DMS53 treated with DMSO at 0.1 percent for 48 hours (cell line): ENCODE measurements around the gene SKA1.
A peak's percentile ranks its signal among the peaks of the same experiment; 100 is the strongest.

ENCODE experiments used
- DNase-seq: peaks from one replicate; lab custom pipeline; 2025; ENCODE audit not compliant: unreplicated experiment; lab: John Stamatoyannopoulos, UW

SKA1 gene

GRCh38 chr18:50374753-50375391 is at the start of gene SKA1:
Gene SKA1, plus strand, starts transcription at chr18:50375046. Its CDS starts 785 bp downstream, at chr18:50375831.
- DNase-seq: peak; percentile 96

- DNase-seq: no peak
Observed at GRCh38 chr18:50327983-50328382, 46.9 kb upstream of the SKA1 start.

DNA sequence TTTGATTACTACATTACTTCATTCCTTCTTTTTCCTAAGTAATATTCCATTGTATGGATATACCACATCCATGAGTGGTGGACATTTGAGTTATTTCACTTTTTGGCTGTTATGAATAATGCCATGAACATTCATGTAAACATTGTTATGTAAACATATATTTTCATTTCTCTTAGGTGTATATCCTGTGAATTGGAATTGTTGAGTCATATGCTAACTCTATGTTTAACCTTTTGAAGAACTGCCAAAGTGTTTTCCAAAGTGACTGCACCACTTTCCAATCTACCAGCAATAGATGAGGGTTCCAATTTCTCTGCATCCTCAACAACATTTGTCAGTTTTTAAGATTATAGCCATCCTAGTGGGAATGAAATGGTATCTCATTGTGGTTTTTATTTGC is 44.7 kb upstream of the SKA1 start:
- no peak for DNase-seq

GRCh38 chr18:50331691-50332090 is 43.2 kb upstream of the SKA1 start:
- no peak for DNase-seq

DNA sequence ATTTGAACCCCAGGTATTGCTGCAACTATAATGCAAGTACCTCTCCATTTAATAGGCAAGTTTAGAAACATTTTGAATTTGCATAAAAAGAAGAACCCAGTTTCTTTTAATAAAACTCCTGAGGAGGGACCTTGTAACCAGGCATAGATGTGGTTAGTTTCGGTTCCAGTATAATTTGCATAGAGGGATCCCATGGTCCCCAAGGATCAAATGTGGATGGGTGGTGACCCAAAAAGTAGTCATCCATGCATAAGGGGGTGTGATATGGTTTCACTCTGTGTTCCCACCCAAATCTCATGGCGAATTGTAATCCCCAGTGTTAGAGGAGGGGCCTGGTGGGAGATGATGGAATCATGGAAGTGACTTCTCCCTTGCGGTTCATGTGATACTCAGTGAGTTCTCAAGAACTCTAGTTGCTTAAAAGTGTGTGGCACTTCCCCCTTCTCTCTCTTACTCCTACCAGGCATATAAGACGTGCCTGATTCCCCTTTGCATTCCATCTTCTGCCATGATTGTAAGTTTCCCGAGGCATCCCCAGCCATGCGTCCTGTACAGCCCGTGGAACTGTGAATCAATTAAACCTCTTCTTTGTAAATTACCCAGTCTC is 40.2 kb upstream of the SKA1 start:
- no peak for DNase-seq

- no peak for DNase-seq
Observed at GRCh38 chr18:50338122-50338521, 36.7 kb upstream of the SKA1 start.

DNA sequence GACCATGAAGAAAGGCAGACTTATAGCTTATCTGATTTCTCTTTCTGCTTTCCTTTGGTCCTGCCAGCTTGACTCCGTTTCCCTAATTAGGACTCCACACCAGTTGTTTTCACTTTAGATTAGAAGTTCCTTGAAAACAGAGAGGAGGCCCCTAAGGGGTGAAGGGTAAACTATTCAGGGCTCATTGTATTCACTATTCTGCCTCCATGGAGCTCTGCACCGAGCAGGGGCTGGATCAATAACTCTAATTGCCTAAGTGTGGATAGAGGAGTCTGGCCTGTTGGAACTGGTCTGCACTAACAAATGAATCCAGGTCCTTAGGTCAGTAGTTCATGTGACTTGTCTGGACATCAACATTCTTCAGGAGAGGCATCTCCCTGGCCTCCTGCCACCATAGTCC is 36.1 kb upstream of the SKA1 start:
- no peak for DNase-seq

DNA sequence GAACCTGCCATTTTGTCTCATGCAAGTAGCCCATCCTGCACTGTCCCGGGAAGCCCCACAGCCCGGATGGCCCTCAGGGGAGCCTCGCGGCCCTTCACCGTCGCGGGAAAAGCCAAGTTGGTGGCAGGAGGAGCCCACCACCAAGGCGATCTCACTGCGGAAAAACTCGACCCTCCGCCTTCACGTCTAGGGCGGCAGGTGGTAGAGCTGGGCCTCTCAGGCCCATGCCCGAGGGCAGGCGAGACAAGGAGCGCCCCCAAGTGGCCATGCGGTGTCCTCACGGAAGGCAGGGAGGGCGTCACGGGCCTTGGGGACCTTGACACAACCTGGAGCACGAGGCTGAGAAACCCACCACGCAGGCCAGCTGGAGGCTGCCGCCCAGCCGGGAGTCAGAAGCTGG is 34.8 kb upstream of the SKA1 start:
- DNase-seq: no peak

DNA sequence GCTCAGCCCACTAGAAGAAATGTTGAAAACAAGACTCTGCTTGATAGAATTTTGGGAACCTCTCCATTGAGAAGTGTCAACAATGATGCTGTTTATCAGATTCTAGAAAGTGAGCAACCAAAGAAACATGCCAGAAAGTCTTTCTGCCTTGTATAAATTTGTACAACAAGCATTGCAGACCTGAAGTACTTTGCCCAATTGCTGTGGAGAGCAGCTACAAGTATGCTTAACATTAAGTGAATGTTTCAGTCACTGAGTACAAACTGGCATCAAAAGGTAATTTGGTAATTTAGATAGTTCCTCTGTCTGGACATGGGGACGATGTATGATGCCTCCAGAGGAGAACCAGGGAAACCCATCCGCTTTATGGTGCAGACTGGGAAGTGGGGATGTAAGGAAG is 33.4 kb upstream of the SKA1 start:
- DNase-seq: no peak

DNA sequence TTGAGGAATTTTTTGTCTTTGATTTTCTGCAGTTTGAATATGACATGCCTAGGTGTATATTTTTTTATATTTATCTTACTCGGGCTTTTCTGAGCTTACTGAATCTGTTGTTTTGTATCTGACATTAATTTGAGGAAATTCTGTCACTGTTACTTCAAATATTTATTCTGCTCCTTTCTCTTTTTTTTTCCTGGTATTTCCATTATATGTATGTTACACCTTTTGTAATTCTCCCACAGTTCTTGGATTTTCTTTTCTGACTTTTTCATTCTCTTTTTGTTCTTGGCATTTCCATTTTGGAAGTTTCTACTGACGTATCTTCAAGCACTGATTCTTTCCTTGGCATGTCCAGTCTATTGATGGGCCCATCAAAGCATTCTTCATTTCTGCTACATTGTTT is 24.1 kb upstream of the SKA1 start:
- no peak for DNase-seq

DNA sequence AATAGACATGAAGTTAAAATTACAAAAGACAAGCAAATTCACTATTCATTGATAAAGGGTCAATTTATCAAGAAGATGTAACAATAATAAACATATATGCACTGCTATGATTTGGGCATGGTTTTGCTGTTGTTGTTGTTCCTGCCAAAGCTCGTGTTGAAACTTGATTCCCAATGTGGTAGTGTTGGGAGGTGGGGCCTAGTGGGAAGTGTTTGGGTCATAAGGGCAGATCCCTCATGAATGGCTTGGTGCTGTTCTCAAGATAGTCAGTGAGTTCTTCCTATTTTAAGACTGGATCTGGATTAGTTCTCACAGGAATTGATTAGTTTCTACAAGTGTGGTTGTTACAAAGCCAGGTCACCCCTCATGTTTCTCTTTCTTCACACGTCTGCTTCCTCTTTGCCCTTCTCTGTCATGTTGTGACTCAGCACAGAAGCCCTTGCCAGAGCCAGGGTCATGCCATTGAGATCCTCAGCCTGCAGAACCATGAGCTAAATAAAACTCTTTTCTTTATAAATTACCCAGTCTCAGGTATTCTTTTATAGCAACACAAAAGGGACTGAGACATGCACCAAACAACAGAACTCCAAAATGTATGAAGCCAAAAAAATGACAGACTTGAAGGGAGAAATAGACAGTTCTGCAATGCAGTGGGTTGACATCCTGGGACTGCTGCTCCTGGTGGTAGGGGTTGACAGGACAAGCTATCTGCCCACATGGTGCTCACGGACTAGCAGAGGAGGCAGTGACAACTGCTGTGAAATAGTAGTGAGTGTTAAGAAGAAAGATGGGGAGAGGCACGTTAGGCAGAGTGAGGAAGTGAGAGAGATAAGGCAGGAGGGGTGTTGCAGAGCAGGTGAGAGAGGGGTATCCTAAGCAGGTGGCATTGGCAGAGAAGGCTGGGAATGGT is 18.6 kb upstream of the SKA1 start:
- peak; percentile 64 for DNase-seq

- no peak for DNase-seq
Observed at GRCh38 chr18:50358844-50359243, 16.0 kb upstream of the SKA1 start.

DNA sequence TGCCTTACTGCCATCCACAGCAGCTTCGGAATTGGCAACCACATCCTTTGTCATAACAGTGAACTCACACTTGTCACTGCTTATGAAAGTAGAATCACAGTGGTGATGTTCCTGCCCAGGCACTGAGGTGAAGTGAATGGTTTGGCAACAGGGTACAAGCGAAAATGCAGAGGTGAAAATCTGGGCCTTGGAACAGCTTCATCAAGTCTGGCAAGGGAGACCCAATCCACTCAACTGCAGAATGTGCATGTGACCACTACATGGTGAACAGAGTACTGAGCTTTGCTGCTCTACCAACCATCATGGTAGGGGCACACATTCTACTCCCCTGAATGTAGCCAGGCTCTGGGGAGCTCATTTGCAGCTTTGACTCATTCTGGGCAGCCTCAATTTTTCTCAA is 15.0 kb upstream of the SKA1 start:
- DNase-seq: no peak

- no peak for DNase-seq
Observed at GRCh38 chr18:50360611-50361010, 14.2 kb upstream of the SKA1 start.

GRCh38 chr18:50369672-50370071 is 5.2 kb upstream of the SKA1 start:
- DNase-seq: no peak

GRCh38 chr18:50372743-50373142 is 2.1 kb upstream of the SKA1 start:
- DNase-seq: no peak

DNA sequence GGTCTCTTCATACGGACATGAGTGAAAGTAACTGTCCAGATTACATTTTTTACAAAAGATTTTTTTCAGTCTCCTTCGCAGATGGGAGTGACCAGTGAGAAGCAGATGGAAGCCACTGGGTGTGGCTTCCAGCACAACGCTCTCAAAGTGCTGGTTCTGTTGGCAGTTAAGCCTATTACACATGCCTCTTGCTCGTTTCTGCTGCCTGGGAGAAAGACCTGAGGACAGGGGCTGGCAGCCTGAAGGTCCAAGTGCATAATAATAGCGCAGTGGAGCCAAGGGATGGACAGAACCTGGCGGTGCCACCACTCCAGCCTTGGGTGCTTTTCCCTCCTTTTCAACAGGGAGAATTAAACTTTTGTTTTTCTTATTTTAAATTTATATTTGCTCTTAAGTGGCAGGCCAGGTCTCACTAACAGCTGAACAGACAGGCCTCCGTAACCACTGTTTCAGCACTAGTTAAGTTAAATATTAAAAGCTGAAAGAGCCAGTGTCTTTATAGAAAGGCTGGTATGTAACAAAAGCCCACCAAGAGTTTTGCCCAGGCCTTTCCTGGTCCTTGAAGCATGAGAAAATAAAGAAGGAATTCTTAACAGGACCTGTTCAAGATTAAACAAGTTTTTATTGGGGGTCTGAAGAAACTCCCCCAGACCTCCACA is 1.2 kb upstream of the SKA1 start:
- no peak for DNase-seq

- peak; percentile 46 for DNase-seq
Observed at GRCh38 chr18:50374220-50374752, 560 bp upstream of the SKA1 start.

DNA sequence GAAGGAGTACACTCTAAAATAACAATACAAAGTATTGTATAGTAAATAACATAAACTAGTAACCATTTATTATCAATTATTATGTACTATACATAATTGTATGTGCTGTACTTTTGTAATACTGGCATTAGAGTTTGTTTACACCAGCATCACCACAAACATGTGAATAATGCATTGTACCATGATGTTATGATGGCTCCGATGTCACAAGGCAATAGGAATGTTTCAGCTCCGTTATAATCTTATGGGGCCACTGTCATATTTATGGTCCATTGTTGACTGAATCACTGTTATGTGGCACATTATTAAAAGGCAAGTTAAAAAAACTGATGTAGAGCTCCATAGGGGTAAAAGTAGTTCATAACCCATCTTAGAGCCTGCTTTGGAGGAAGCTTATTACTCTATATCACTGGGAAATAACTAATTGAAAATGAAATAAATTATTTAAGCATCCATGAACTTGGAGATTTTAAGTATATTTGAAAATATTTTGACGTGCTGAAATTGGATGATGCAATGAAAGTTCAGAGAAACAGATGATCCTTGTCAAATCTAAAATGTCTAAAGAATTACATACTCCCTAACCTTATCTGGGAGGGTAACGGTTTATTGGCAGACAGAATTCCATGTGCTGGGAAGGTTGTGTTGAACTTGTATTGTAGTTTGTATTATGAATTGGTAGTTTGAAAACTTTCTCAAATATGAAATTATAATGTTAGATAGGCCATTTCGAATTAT is 2.4 kb downstream of the SKA1 start:
- DNase-seq: no peak

DNA sequence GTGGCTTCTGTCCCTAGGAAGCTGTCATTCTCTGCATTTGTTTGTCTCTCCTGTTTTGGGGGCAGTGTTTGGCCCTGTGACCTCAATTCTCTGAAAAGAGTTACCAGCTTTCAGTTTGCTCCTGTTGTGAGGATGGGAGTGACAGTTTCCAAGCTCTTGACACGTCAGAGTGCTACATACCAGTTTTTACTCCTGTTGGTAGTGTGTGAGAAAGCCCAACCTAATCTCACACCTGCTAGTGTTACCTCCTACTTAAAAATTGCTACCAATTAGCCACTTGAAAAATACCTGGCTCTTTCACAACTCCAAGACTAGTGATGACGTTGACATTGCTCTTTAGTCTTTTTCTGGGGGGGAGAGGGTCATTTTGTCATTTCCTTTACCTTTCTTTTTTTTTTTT is 14.1 kb downstream of the SKA1 start:
- no peak for DNase-seq

- no peak for DNase-seq
Observed at GRCh38 chr18:50393802-50394201, 19.0 kb downstream of the SKA1 start.
